HG02642 (cell line): ENCODE results near the gene SRSF5.
"Not testable (repeated sequence)": the region's sequence is repeated elsewhere in the genome, so short reads cannot be mapped to it uniquely, and the experiment has no call there.

ENCODE experiments used
- ATAC-seq: cut with Tn5 transposase; IDR thresholded peaks from one replicate; pipeline ENCODE4 v1.9.1; 2021; ENCODE audit warnings: mild to moderate bottlenecking; ENCODE audit not compliant: unreplicated experiment, poor library complexity

Gene SRSF5

DNA sequence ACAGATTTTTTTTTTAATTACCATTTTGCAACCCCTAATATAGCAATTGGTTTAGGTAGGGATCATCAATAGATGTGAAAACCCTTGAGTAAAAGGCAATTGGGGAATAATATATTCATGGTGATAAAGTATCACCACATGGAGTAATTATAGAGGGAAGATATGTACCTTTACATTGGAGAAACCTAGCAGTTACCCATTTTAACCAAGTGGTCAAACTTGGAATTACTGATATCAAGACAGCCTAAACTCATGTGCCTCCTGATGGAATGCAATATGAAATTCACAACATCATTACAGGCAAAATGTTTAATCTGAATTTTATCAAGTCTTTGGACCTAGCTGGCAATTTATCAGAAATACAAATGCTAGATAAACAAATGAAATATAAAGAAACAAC lies 36.8 kb downstream of the SRSF5 start:
- no peak for ATAC-seq

GRCh38 chr14:69804902-69805301 lies 38.0 kb downstream of the SRSF5 start:
- ATAC-seq: no peak

GRCh38 chr14:69807192-69807591 lies 40.2 kb downstream of the SRSF5 start:
- no peak for ATAC-seq

DNA sequence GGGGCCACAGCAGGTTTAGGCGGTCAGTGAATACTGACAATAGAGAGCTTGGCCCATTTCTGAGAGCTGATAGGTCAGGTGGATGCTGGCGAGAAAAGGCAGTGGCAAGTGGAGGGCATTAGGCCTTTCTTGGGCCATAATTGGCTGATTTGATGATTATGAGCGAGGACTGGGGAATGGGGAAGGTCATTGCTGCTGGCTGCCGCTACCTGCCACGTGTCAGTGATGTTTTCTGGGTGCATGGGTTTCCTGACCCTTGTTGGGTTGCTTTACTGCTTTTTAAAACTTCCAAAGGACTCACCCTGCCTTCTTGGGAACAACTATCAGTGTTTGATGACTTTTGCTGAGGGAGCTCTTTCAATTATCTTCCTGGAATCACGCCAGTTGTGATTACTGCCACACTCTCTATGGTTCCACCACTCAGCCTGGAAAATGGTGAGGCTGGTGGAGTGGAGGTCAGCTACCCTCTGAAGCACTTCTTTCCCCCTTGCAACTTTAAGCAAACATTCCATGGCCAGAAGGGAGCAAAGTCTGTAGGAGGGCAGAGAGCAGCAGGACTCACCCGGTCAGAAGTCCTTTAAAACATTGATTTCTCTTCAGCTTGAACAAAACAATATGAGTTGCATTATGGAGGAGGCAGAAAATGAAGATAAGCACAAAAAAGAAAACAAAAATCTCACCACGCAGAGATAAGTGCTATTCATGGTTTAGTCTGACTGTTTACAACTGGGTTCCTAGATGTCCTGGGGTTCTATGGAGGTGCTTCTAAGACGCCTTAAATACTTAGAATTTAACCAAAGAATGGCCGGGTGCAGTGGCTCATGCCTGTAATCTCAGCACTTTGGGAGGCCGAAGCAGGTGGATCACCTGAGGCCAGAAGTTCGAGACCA lies 42.2 kb downstream of the SRSF5 start:
- ATAC-seq: no peak

- ATAC-seq: no peak
These were observed 44.4 kb downstream of the SRSF5 start for GRCh38 chr14:69811227-69811867.

- ATAC-seq: no peak
These were observed 44.9 kb downstream of the SRSF5 start for GRCh38 chr14:69811868-69812252.

GRCh38 chr14:69812711-69813110 lies 45.8 kb downstream of the SRSF5 start:
- ATAC-seq: no peak

GRCh38 chr14:69813346-69813745 lies 46.4 kb downstream of the SRSF5 start:
- ATAC-seq: not testable (repeated sequence)

DNA sequence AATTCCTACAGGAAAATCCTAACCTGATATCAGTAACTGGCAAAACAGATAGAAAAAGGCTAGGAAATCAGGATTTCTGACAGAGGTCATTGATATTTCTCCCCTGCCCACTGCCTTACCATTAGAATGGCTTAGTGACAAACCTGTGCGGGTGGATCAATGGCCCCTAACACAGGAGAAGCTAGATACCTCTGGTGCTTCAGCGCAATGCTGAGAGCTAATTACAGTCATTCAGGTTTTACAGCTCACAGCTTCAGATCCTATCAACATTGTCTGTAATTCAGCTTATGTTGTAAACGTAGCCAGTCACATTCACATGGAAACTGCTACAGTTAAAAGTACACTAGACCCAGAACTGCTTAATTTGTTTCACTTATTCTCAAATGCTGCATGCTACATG lies 47.5 kb downstream of the SRSF5 start:
- ATAC-seq: no peak

DNA sequence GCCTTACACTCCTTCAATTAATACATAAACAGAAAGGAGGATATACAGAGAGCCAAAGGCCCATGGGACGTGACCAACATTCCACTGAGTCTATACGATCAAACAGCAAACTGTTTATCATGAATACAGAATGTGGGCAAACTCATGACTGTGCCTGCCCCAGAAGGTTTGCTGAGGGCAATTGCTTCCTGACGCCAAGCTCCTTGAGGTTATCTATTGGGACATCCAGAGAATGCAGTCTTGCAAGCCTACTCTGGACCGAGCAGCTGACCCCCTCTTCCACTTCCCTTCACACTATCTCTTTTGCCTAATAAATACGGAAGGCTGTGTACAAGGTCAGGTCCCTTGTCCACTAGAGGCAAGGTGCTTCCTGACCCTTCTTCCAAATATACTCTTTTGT lies 48.6 kb downstream of the SRSF5 start:
- ATAC-seq: no peak

GRCh38 chr14:69816216-69816615 lies 49.3 kb downstream of the SRSF5 start:
- no peak for ATAC-seq

GRCh38 chr14:69818758-69819191 lies 51.8 kb downstream of the SRSF5 start:
- ATAC-seq: no peak

- no peak for ATAC-seq
These were observed 52.7 kb downstream of the SRSF5 start for GRCh38 chr14:69819607-69820006.

GRCh38 chr14:69820991-69821390 lies 54.0 kb downstream of the SRSF5 start:
- ATAC-seq: no peak
